Occipital lobe (tissue), 2 donors: ENCODE results near the gene PURA. TPM values are rescaled to one million over a fixed set of nuclear protein-coding genes. Genes with fewer than 3 reads are reported as not detected.
A peak's percentile ranks its signal among the peaks of the same experiment; 100 is the strongest.

ENCODE experiments used
- DNase-seq: peaks from one replicate; lab custom pipeline; 2025; lab: John Stamatoyannopoulos, UW
- total RNA-seq: library from RNA; depleted of rRNA; stranded (reverse); fragments of >200 nt; gene quantifications from one replicate; pipeline ENCODE4 v1.2.3, GENCODE V29; 2014

Gene PURA
- total RNA-seq, result 14.5 TPM

DNA sequence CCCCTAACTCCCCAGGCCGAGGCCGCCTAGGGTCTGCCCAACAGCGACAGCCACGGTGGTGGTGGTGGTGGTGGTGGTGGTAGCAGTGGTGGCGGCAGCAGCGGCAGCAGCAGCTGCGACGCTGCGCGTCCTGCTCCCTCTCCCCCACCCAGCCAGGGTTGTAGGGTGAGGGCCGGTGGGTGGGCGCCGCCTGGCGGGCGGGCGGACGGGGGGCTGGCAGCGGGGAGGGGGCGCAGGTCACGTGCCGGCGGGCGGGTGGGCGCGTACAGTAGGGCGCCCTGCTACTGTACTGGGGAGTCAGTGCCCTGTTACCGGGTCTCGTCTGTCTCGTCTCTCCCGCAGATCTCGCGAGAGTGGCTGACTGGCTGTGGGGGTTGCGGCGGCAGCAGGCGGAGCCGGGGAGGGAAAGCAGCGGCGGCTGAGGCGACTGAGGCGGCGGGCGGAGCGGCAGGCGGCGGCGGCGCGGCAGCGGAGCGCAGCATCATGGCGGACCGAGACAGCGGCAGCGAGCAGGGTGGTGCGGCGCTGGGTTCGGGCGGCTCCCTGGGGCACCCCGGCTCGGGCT, at the start of gene PURA:
Gene PURA (plus strand): TSS at position 411 of the 565 bp plus-strand sequence. CDS start 73 bp downstream, at position 484.
- DNase-seq, result peak; percentile 85

GRCh38 chr5:140072812-140073211, 41.1 kb upstream of the PURA start:
- DNase-seq, result no peak

GRCh38 chr5:140073296-140073695, 40.6 kb upstream of the PURA start:
- no peak for DNase-seq

DNA sequence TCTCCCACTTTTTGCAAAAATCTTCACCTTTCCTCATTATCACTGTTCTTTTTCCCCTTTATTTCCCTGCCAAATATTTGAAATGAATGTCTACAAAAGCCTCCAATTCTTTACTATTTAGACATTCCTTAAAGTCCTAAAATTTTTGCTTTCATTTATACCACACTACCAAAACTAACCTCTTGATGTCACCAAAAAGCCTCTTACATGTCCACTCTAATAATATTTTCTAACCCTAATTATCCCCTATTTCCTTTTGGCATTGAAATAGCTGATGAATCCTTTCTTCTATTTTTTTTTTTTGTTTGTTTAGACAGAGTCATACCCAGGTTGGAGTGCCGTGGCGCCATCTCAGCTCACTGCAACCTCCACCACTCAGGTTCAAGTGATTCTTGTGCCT, 38.5 kb upstream of the PURA start:
- DNase-seq, result no peak

DNA sequence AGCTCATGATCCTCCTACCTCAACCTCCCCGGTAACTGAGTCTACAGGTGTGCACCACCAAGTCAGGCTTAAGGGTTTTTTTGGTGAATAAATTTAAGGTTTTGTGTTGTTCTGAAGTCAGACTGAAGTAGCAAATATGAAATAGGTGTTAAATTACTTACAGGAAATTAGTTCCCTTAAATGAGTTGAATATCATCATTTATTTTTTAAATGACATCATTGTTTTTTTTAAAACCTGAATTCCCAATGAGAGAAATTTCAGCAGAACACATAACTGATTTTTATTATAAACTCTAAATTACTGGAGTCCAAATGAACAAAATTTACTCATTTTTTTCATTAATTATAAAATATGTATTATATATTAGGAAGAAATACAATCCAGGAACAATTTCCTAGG, 37.8 kb upstream of the PURA start:
- DNase-seq, result no peak

DNA sequence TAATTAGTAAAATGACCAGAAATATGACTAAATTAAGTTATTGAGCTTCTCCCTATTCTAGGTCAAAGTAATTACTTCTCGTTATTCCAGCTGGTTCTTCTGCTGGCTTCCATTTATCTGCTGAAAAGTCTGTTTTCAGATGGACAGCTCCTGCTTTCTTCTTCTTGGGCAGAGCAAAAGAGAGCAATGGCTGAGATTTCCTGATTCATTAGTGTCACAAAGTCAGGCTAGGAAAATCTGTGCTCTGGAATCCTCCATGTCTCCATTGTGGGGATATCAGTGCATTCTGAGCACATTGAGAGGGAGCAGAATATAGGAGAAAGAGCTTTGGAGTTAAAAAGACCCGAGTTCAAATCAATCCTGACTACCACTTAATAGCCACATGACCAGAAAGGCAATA, 37.1 kb upstream of the PURA start:
- no peak for DNase-seq

DNA sequence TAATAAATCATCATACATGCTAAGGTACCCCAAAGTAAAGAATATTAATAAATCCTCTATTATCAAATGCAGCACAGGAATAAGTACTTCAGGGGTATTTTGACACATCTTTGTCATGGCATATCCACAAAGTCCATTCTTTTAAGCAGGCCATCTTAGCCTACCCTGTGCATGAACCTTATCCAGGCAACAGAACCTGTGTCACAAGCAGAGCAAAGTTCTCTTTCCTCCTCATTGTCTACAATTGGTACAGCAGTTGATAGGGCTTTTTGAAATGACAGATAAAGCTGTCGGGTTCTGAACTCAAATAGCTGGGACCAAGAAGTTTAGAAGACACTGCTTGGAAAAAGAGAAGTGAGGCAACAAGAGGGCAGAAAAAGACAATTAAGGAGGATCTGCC, 30.8 kb upstream of the PURA start:
- no peak for DNase-seq

DNA sequence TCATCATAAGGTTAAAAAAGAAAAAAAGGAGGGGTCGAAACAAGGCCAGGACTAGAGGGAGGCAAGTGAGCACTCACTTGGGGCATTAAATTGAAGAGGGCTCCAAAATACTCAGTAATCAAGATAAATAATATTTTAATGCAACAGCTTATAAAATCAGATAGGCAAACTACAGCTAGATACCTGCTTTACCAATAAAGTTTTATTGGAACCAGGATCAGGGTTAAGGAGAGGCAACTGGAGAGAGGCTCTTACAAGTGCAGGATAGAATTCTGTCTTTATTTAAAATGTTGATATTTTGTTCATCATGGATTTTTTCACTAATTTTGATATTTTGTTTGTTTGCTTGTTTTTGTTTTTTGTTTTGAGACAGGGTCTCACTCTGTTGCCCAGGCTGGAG, 30.3 kb upstream of the PURA start:
- no peak for DNase-seq

- DNase-seq, result no peak
Measured at GRCh38 chr5:140084541-140084940, 29.4 kb upstream of the PURA start.

- no peak for DNase-seq
Measured at GRCh38 chr5:140090251-140090650, 23.7 kb upstream of the PURA start.

DNA sequence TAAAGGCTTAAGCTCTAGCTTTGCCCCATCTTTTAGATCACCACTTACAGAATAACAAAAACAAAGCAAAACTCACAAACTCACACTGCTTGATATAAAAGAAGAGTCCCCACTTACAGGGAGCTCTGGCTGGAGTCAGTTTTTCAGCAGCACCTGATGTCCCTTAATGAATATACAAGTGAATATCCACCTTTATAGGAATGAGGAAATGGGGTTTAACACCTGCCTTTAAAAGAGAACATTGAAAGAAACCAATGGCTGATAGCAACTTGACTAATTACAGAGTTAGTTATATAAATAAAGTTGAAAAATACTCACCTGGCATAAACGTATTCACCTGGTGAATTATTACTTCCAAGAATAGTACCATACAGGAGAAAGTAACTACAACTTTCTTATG, 20.7 kb upstream of the PURA start:
- no peak for DNase-seq

DNA sequence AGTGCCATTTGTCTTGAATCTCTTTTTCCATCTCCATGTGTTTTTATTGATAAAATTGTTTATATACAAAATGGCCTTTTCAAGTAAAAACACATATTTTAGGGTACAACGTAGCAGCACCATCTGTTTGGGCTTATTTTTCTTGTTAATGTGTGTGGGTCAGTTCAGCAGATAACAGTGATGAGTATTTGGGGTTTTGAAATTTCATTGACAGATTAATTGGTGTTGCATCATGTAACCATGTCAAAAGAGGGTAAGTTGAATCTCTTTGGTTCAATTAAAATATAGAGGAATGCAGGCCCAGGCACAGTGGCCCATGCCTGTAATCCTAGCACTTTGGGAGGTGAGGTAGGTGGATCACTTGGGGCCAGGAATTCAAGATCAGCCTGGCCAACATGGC, 20.0 kb upstream of the PURA start:
- DNase-seq, result no peak

DNA sequence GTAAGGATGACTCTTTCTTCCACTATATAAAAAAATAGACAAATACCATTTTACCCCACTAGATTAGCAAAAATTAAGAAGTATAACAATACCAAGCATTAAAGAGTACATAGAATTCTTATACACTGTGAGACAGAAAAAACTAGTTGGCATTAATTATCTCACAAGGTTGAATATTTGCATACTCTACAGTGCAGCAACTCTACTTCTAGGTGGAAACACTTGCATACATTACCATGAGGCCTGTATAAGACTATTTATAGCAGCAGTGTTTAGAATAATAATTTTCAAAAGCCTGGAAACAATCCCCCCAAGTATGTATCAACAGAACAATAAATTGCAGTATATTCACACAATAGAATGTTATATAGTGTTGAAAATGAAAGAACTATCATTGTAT, 19.0 kb upstream of the PURA start:
- no peak for DNase-seq

GRCh38 chr5:140101179-140101578, 12.7 kb upstream of the PURA start:
- DNase-seq, result no peak

- DNase-seq, result no peak
Measured at GRCh38 chr5:140103154-140103553, 10.8 kb upstream of the PURA start.

- no peak for DNase-seq
Measured at GRCh38 chr5:140104100-140104499, 9.8 kb upstream of the PURA start.

- no peak for DNase-seq
Measured at GRCh38 chr5:140106101-140106500, 7.8 kb upstream of the PURA start.

DNA sequence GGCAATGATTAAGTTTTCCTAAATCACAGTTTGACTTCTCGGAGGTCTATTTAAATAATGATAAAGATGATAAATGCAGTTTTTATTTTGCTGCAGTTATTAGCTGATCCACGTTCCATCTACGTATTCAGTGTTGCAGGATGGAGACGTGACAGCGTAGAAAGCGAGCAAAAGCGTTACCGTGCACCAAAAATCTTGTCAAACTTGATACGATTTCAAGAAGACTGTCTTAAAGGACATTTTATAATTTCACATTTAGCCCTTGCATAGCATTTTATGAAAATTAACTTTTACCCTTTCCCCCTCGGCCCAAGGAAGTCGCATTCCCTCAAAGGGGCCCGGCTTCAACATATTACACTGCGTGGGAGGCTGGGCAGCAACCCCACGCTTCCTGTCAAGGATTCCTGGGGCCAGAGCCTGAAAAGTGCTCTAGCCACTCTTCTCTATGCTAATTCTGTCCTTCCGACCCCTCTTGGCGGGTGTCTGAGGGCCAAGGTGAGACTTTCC, 7.1 kb upstream of the PURA start:
- no peak for DNase-seq

GRCh38 chr5:140107312-140108092, 6.4 kb upstream of the PURA start:
- peak; percentile 91 for DNase-seq

GRCh38 chr5:140108093-140109017, 5.6 kb upstream of the PURA start:
- no peak for DNase-seq

GRCh38 chr5:140109018-140109758, 4.7 kb upstream of the PURA start:
- no peak for DNase-seq
